ENCODE data around the gene HSBP1L1. TPM values are rescaled to one million over a fixed set of nuclear protein-coding genes. Genes with fewer than 3 reads are reported as not detected.

HSBP1L1 gene
- total RNA-seq, 4 donors from 2014 or later, result 6.6 to 21.3 (median 15.0) TPM

GRCh38 chr18:79938196-79938595 is 26.2 kb upstream of the HSBP1L1 start:
- no peaks in the 10 kb centered on the region for H3K27me3 ChIP-seq
- DNase-seq, result no peak
- no peak overlapping the region for H3K4me3 ChIP-seq
- intact Hi-C loops (cut with DNase I; ENCODE audit: low total_unique reads), result no loop called here
- peaks cover 0 to 5% of the 10 kb centered on the region in 2 donors for H3K9me3 ChIP-seq
- H3K36me3 ChIP-seq, result no peaks in the 10 kb centered on the region
- no peak overlapping the region for H3K27ac ChIP-seq
- H3K4me1 ChIP-seq, result no peaks in the 10 kb centered on the region
- TF ChIP-seq CTCF (IDR thresholded peaks at IDR 0.05) (no peak), POLR2A (IDR thresholded peaks at IDR 0.05) (no peak)

- Histone ChIP-seq H3K27me3 (no peaks in the 10 kb centered on the region), H3K36me3 (no peaks in the 10 kb centered on the region), H3K4me1 (no peaks in the 10 kb centered on the region)
Measured at GRCh38 chr18:79939096-79939495, 25.3 kb upstream of the HSBP1L1 start.

GRCh38 chr18:79940126-79940813 is 24.2 kb upstream of the HSBP1L1 start:
- no peaks in the 10 kb centered on the region for H3K36me3 ChIP-seq
- DNase-seq, result no peak

More at GRCh38 chr18:79939096-79939495, 25.3 kb upstream of the HSBP1L1 start:
- no peak for DNase-seq
- intact Hi-C loops (cut with DNase I; ENCODE audit: low total_unique reads), result no loop called here
- Histone ChIP-seq H3K4me3 (no peak overlapping the region), H3K27ac (no peak overlapping the region), H3K9me3 (no peaks in the 10 kb centered on the region)
- TF ChIP-seq CTCF (IDR thresholded peaks at IDR 0.05) (no peak), POLR2A (IDR thresholded peaks at IDR 0.05) (no peak)

GRCh38 chr18:79940814-79941472 is 23.5 kb upstream of the HSBP1L1 start:
- Histone ChIP-seq H3K27me3 (no peaks in the 10 kb centered on the region), H3K4me3 (no peak overlapping the region), H3K27ac (no peak overlapping the region), H3K9me3 (no peaks in the 10 kb centered on the region), H3K36me3 (no peaks in the 10 kb centered on the region), H3K4me1 (no peaks in the 10 kb centered on the region)
- no peak for TF ChIP-seq CTCF (IDR thresholded peaks at IDR 0.05)
- TF ChIP-seq POLR2A (IDR thresholded peaks at IDR 0.05), result no peak
- no peak for DNase-seq
- intact Hi-C loops (cut with DNase I; ENCODE audit: low total_unique reads), result no loop called here

More at GRCh38 chr18:79940126-79940813, 24.2 kb upstream of the HSBP1L1 start:
- Histone ChIP-seq H3K27ac (no peak overlapping the region), H3K9me3 (no peaks in the 10 kb centered on the region), H3K4me3 (no peak overlapping the region), H3K27me3 (no peaks in the 10 kb centered on the region), H3K4me1 (no peaks in the 10 kb centered on the region)
- TF ChIP-seq CTCF (IDR thresholded peaks at IDR 0.05) (no peak), POLR2A (IDR thresholded peaks at IDR 0.05) (no peak)
- intact Hi-C loops (cut with DNase I; ENCODE audit: low total_unique reads), result no loop called here

- DNase-seq, result no peak
- Histone ChIP-seq H3K36me3 (no peaks in the 10 kb centered on the region), H3K27ac (no peak overlapping the region), H3K4me3 (no peak overlapping the region), H3K9me3 (no peaks in the 10 kb centered on the region), H3K4me1 (no peaks in the 10 kb centered on the region), H3K27me3 (no peaks in the 10 kb centered on the region)
- TF ChIP-seq CTCF (IDR thresholded peaks at IDR 0.05), result no peak
- TF ChIP-seq POLR2A (IDR thresholded peaks at IDR 0.05), result no peak
- intact Hi-C loops (cut with DNase I; ENCODE audit: low total_unique reads), result no loop called here
Measured at GRCh38 chr18:79941473-79942119, 22.8 kb upstream of the HSBP1L1 start.
